DMS114 treated with DMSO at 0.1 percent for 48 hours (cell line): Measurements from ENCODE around the gene HMHB1.

ENCODE experiments used
- DNase-seq: peaks from one replicate; lab custom pipeline; 2025; ENCODE audit not compliant: unreplicated experiment; lab: John Stamatoyannopoulos, UW

Gene HMHB1

GRCh38 chr5:143865426-143866025 lies 53.6 kb downstream of the HMHB1 start:
- no peak for DNase-seq
